Stimulated activated CD8-positive, alpha-beta memory T cell treated with anti-CD3 and anti-CD28 coated beads, Interleukin-2, amount 100 ng/mL, for 1 hour (primary cell): Measurements from ENCODE around the gene ZNF844.
"Not testable (repeated sequence)": the region's sequence is repeated elsewhere in the genome, so short reads cannot be mapped to it uniquely, and the experiment has no call there.

Experiments
- DNase-seq, 2 donors: peaks; one replicate each; pipeline ENCODE4 v3.0.0-alpha.2; 2020; ENCODE audit warnings: low read depth in 2 of 2

Gene ZNF844

GRCh38 chr19:12064590-12065538, at the start of gene ZNF844:
TSS of gene ZNF844 (plus strand) at chr19:12064731. CDS start at chr19:12064874, 143 bp downstream.
- peak; percentile 43 to 60 for DNase-seq

DNA sequence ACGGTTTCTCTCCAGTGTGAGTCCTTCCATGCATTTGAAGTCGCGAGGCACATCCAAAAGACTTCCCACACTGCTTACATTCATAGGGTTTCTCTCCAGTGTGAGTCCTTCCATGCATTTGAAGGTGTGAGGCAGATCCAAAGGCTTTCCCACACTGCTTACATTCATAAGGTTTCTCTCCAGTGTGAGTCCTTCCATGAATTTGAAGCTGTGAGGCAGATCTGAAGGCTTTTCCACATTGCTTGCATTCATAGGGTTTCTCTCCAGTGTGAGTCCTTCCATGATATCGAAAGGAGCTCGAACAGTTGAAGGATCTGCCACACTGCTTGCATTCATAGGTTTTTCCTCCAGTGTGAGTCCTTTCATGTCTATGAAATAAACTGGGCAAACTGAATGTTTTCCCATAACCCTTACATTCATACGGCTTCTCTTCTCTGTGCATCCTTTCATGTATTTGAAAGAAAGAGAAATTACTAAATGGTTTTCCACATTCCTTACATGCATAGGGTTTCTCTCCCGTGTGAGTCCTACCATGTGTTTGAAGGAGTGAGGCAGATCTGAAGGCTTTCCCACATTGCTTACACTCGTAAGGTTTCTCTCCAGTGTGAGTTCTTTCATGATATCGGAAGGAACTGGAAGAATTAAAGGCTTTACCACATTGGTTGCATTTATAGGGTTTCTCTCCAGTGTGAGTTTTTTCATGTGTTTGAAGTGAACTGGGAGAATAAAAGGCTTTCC, 49.3 kb upstream of the ZNF844 start:
- no peak for DNase-seq

DNA sequence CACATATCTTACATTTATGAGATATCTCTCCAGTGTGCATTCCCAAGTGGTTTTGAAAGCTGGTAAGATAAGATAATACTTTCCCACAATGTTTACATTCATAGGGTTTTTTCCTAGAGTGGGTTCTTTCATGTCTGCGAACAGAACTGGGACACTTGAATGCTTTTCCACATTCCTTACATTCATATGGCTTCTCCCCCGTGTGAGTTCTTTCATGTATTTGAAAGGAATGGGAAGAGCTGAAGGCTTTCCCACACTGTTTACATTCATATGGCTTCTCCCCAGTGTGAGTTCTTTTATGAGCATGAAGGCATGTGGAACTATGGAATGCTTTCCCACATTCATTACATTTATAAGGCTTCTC, 48.8 kb upstream of the ZNF844 start:
- DNase-seq: no peak

GRCh38 chr19:12034198-12034597, 30.3 kb upstream of the ZNF844 start:
- DNase-seq: no peak

DNA sequence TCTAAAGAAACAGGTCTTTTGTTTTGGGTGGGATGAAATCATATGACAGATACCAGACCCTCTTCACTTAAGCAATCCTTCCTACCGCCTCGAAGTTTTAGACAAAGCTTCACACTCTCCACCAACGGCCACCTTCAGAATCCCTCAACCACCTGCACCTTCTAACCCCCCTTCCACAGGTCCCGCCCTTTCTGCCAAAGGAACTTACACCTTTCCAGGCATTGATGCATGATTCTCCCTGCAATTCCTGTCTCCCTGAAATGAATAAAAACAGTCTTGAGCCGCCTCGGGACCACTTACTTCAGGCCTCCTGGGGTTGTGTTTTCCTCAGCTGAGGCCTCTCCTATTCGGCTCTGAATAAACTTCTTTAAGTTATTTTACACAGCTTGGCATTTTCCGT, 29.9 kb upstream of the ZNF844 start:
- DNase-seq: no peak

- peak; percentile 29 to 55 for DNase-seq
These were observed 29.0 kb upstream of the ZNF844 start, which contains the start of gene ZNF433 for GRCh38 chr19:12035220-12036172. TSS of gene ZNF433 (minus strand) at chr19:12035679. CDS start at chr19:12035539, 140 bp downstream.

DNA sequence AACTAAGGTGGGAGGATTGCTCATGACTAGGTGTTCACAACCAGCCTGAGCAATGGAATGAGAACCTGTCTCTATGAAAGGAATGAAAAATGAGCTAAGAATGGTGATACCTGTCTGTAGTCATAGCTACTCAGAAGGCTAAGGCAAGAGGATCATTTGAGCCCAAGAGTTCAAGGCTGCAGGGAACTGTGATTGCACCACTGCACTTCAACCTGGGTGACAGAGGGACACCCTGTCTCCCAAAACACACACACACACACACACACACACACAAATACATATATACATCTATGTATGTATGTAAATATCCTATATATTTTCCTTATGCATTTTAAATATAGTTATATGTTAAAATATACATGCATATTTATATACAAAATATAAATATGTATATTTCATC, 21.6 kb upstream of the ZNF844 start:
- no peak for DNase-seq

- DNase-seq: no peak
These were observed 20.6 kb upstream of the ZNF844 start for GRCh38 chr19:12043752-12044422.

DNA sequence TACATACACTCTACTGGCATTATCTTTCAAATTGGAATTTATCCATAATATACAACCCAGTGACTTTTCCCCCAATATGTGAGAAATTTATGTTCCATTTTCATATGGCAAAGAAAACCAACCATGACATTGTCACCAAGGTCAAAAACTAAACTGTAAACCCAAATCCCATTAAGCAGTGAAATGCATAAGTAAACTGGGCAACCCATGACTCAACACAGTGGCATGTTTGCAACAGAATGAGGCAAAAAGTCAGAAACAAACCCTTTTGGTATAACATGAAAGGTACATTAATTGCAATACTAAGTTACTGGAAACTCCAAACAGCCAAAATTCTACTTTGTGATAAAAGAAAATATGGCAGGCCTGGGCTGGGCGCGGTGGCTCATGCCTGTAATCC, 16.7 kb upstream of the ZNF844 start:
- DNase-seq: no peak

DNA sequence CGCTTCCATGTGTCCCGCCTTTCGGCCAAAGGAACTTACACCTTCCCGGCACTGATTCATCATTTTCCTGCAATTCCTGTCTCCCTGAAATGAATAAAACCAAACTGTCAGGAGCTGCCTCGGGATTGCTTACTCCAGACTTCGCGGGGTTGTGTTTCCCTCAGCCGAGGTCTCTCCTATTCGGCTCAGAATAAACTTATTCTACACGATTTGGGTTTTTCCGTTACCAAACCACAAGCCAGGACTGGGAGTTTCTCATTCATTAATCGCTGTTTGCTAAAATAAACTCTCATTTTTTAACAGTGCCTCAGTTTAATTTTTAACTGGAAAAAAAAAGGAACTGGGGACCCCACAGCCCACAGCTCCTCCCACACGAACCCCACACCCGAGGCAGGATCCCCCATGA, 12.4 kb upstream of the ZNF844 start:
- no peak for DNase-seq

DNA sequence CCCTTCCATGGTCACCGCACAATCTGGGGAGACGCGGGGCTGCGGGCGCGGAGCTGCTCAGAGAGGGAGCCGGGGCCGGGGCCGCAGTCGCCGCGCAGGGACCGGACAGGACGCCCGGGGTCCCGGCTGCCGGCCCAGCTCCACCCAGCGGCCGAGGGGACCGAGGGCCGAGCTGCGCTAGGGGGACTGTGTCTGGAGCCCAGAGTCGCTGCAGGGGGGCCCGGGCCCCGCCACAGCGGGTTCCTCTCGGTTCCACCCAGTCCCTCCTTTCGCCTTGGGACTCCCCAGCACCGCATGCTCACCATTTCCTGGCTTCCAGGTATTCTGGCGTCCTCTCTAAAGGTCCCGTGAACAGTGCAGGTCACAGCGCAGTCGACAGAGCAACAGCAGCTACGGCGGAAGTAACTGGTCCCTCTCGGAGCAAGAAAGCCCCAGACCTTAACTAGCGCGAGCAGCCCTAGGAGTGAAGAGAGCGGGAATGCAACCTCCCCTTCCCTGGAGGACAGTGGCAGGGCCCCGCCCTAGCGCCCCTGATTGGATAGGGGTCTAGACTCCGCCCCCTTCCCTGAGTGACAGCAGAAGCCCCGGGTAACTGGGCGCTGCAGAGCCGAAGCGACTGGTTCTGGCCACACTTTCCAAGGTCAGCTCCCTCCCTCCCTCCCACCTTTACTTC, 11.9 kb upstream of the ZNF844 start, which contains the start of gene ZNF878:
TSS of gene ZNF878 (minus strand) at position 465 of the 673 bp plus-strand sequence. CDS start at position 305, 160 bp downstream.
- peak in 1 of 2 donors; percentile 10 for DNase-seq

- DNase-seq: no peak
These were observed 8.7 kb upstream of the ZNF844 start for GRCh38 chr19:12055784-12056183.

GRCh38 chr19:12075538-12076139, 11.1 kb downstream of the ZNF844 start:
- no peak for DNase-seq

DNA sequence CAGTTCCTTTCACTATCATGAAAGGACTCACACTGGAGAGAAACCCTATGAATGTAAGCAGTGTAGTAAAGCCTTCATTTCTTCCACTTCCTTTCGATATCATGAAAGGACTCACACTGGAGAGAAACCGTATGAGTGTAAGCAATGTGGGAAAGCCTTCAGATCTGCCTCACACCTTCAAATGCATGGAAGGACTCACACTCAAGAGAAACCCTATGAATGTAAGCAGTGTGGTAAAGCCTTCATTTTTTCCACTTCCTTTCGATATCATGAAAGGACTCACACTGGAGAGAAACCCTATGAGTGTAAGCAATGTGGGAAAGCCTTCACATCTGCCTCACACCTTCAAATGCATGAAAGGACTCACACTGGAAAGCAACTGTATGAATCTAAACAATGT, 11.8 kb downstream of the ZNF844 start:
- DNase-seq: not testable (repeated sequence)

- no peak for DNase-seq
These were observed 12.8 kb downstream of the ZNF844 start for GRCh38 chr19:12077375-12077774.

GRCh38 chr19:12083336-12083735, 18.8 kb downstream of the ZNF844 start:
- DNase-seq: not testable (repeated sequence)

DNA sequence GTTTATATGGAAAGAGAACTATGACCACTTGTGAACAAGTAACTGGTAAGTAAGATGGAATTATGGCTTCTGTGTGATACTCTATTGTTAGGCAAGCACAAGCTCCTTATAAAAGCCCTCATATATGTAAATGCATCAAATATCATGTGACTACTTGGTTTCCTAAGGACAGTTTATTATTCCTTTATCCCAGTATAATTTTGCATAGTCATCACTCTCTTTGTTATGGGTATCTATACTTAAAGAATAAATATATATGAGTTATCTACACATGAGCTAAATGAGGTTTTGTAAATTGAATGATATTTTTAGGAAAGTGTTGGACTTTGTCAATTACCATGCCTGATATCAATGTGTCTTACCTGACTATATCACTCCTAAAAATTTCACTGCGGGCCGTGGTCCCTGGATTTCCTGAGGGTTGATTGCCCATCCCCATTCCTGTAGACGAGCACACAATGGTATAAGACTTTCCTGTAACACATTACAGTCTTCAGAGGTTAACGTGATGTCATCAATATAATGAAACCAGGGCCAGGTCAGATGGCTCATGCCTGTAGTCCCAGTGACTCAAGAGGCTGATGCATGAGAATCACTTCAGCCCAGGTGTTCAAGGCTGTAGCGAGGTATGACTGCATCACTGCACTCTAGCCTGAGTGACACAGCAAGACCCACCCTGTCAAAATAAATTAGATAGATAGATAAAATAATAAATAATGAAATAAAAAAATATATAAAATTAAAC, 20.7 kb downstream of the ZNF844 start:
- DNase-seq: no peak

DNA sequence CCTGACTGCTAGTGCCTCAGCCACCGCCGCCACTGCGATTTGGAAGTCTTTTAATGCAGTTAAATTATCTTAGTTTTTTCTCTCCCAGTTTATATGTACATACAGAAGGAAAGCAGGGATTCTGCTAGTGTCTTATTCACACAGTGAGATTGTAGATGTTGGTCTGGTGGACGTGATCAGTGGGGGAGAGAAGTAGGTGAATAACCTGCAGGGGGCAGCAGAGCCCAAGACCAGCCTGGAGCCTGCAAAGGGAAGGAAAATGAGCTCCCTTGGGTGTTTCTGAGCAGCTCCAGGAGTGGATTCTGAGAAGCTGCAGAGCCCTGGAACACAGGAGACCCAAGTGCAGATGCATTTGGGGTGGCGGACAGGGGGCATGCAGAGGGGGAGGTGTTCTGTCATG, 26.3 kb downstream of the ZNF844 start:
- DNase-seq: peak; percentile 8 to 37
